H1 (cell line): ENCODE data around the gene HOXA11. TPM values are rescaled to one million over a fixed set of nuclear protein-coding genes. Genes with fewer than 3 reads are reported as not detected.

Source experiments
- ASH2L ChIP-seq: fragments of 200-600, 300-600 bp; sonication (generic); IDR thresholded peaks from one replicate; pipeline ENCODE4 v1.7.1; 2017; ENCODE audit warnings: low read length
- CBX8 ChIP-seq: fragments of 300-800, 300-1000 bp; sonication (generic); IDR thresholded peaks from 2 replicates; pipeline ENCODE4 v1.7.1; 2016; ENCODE audit warnings: low read depth, low read length, borderline replicate concordance
- CHD1 ChIP-seq: IDR thresholded peaks from 2 replicates; pipeline ENCODE4 v1.6.1; 2012; ENCODE audit warnings: low read depth, low read length, improper control_type of control experiment
- CTBP2 ChIP-seq: IDR thresholded peaks from 2 replicates; pipeline ENCODE4 v1.7.0; 2011; ENCODE audit warnings: borderline replicate concordance, mild to moderate bottlenecking, moderate library complexity, mixed read lengths, low read length; ENCODE audit not compliant: insufficient read depth, insufficient read length
- CTCF ChIP-seq, 3 experiments: IDR thresholded peaks; 1 replicate in 2 of 3; 2 replicates in 1 of 3; pipeline versions ENCODE4 v1.5.1 to v1.6.1; 2011; ENCODE audit warnings: low read length in 3 of 3, mild to moderate bottlenecking in 3 of 3, inconsistent platforms in 2 of 3, low read depth in 1 of 3, moderate library complexity in 1 of 3; ENCODE audit not compliant: insufficient read depth in 1 of 3; ENCODE audit errors: control extremely low read depth in 1 of 3
- E2F6 ChIP-seq: IDR thresholded peaks from 2 replicates; pipeline ENCODE4 v1.6.1; 2012; ENCODE audit warnings: inconsistent platforms
- EGR1 ChIP-seq: IDR thresholded peaks from 2 replicates; pipeline ENCODE4 v1.6.1; 2011; ENCODE audit warnings: low read depth, low read length, borderline replicate concordance
- FOSL1 ChIP-seq: IDR thresholded peaks from 2 replicates; pipeline ENCODE4 v1.6.1; 2011; ENCODE audit warnings: mild to moderate bottlenecking, low read depth, low read length, moderate library complexity; ENCODE audit not compliant: insufficient read depth
- HDAC2 ChIP-seq, 2 experiments: fragments of 300-600 bp in 1 of 2; sonication (generic) in 1 of 2; IDR thresholded peaks; 2 replicates each; pipeline ENCODE4 v1.6.1; 2011 to 2012; ENCODE audit warnings: low read depth in 2 of 2, low read length in 2 of 2, mild to moderate bottlenecking in 2 of 2, moderate library complexity in 2 of 2, borderline replicate concordance in 1 of 2, inconsistent platforms in 1 of 2
- JUN ChIP-seq: IDR thresholded peaks from 2 replicates; pipeline ENCODE4 v1.6.1; 2011; ENCODE audit warnings: low read depth, mild to moderate bottlenecking, improper control_type of control experiment, low read length
- JUND ChIP-seq: IDR thresholded peaks from 2 replicates; pipeline ENCODE4 v1.6.1; 2011; ENCODE audit warnings: mild to moderate bottlenecking, improper control_type of control experiment, low read length
- KDM4A ChIP-seq: IDR thresholded peaks from one replicate; pipeline ENCODE4 v1.7.1; 2012; ENCODE audit warnings: low read depth, mild to moderate bottlenecking, moderate library complexity, low read length, inconsistent platforms; ENCODE audit not compliant: severe bottlenecking
- KDM5A ChIP-seq: fragments of 200-600 bp; IDR thresholded peaks from 2 replicates; pipeline ENCODE4 v1.7.1; 2012; ENCODE audit warnings: mild to moderate bottlenecking, low read length, inconsistent platforms, mixed read lengths
- MAFK ChIP-seq: IDR thresholded peaks from 2 replicates; pipeline ENCODE4 v1.6.1; 2012; ENCODE audit warnings: low read depth, mild to moderate bottlenecking, improper control_type of control experiment, low read length
- SP1 ChIP-seq: IDR thresholded peaks from 2 replicates; pipeline ENCODE4 v1.6.1; 2011; ENCODE audit warnings: low read depth, low read length
- SP2 ChIP-seq: IDR thresholded peaks from 2 replicates; pipeline ENCODE4 v1.6.1; 2012; ENCODE audit warnings: mild to moderate bottlenecking, low read length, inconsistent platforms
- SRF ChIP-seq: IDR thresholded peaks from 2 replicates; pipeline ENCODE4 v1.6.1; 2011; ENCODE audit warnings: mild to moderate bottlenecking, low read depth, low read length, moderate library complexity
- TBP ChIP-seq: IDR thresholded peaks from 2 replicates; pipeline ENCODE4 v1.6.1; 2011; ENCODE audit warnings: low read depth, low read length, improper control_type of control experiment
- TCF12 ChIP-seq: IDR thresholded peaks from 2 replicates; pipeline ENCODE4 v1.6.1; 2011; ENCODE audit warnings: low read depth, mild to moderate bottlenecking, low read length
- TEAD4 ChIP-seq: IDR thresholded peaks from 2 replicates; pipeline ENCODE4 v1.6.1; 2012; ENCODE audit warnings: low read depth, low read length, inconsistent platforms, mixed read lengths
- polyA plus RNA-seq, 7 experiments: library from polyadenylated mRNA; depleted of rRNA in 3 of 7; stranded (reverse) in 5 of 7; unstranded in 2 of 7; fragments of >200 nt in 5 of 7; fragments of 200-250 nt in 2 of 7; gene quantifications; 1 replicate in 5 of 7; 2 replicates in 1 of 7; 4 replicates in 1 of 7; pipeline versions ENCODE4 v1.2.1 to v1.2.3, GENCODE V29; 2011 to 2013; ENCODE audit warnings: missing spikeins in 2 of 7, mixed read lengths in 2 of 7
- total RNA-seq: library from RNA; stranded (reverse); fragmentation: NEBNext Ultra II Directional; extraction: Animal tissue kit (Norgen Biotek cat#: 25700); gene quantifications from 2 replicates; pipeline ENCODE4 v1.2.1, GENCODE V29; 2021
- TF ChIP-seq, protein P1 (sequence below): IDR thresholded peaks from 2 replicates; pipeline ENCODE4 v1.6.1; 2011; ENCODE audit warnings: low read length, improper control_type of control experiment

Gene HOXA11
- total and polyA plus RNA-seq, 2 of the 8 experiments (the other 6 are each of a cell fraction or from before 2014, with no cell fraction given), result not detected

- no peak for TF ChIP-seq KDM5A
- TF ChIP-seq SP1, result 0 out of 2 replicates have a peak, but pooled peaks have one; percentile 4
- TF ChIP-seq SP2, result no peak
- TF ChIP-seq CBX8, result peak; percentile 61; the same call in 1 of the 2 replicates
- TF ChIP-seq, protein P1, sequence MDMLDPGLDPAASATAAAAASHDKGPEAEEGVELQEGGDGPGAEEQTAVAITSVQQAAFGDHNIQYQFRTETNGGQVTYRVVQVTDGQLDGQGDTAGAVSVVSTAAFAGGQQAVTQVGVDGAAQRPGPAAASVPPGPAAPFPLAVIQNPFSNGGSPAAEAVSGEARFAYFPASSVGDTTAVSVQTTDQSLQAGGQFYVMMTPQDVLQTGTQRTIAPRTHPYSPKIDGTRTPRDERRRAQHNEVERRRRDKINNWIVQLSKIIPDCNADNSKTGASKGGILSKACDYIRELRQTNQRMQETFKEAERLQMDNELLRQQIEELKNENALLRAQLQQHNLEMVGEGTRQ, result no peak
- no peak for TF ChIP-seq CHD1
- no peak for TF ChIP-seq KDM4A
- no peak for TF ChIP-seq SRF
- no peak for TF ChIP-seq MAFK
- TF ChIP-seq E2F6, result no peak
- 0 out of 2 replicates have a peak, but pooled peaks have one; percentile 28 for TF ChIP-seq TCF12
- TF ChIP-seq TEAD4, result no peak
- TF ChIP-seq FOSL1, result no peak
- no peak for TF ChIP-seq EGR1
- TF ChIP-seq TBP, result no peak
- TF ChIP-seq ASH2L, result no peak
- no peak for TF ChIP-seq HDAC2 (IDR thresholded peaks at IDR 0.05; ENCODE audit: borderline replicate concordance in 1 of 2, low read depth in 2 of 2, low read length in 2 of 2)
- TF ChIP-seq JUN, result no peak
- no peak for TF ChIP-seq CTCF (IDR thresholded peaks at IDR 0.05; ENCODE audit: control extremely low read depth in 1 of 3, insufficient read depth in 1 of 3, low read depth in 1 of 3, low read length in 3 of 3)
- TF ChIP-seq JUND, result no peak
- peak; percentile 41 for TF ChIP-seq CTBP2
Measured at GRCh38 chr7:27171637-27172314, 13.3 kb downstream of the HOXA11 start (continued).
